OCI-LY3 (cell line): ENCODE measurements around the gene PRDM7.

Experiments
- H2AFZ ChIP-seq: fragments of 200-600, 300-600 bp; shearing (Covaris generic); 2 replicates; pipeline ENCODE4 v1.6.0; 2014; ENCODE audit warnings: antibody characterized with exemption, low read depth, low read length
- H3K27ac ChIP-seq: fragments of 200-600, 300-600 bp; sonication (generic); 2 replicates; pipeline ENCODE4 v1.5.1; 2014; ENCODE audit warnings: mild to moderate bottlenecking, low read length, moderate library complexity, mixed read lengths
- H3K27me3 ChIP-seq: fragments of 200-600, 300-600 bp; sonication (generic); 2 replicates; pipeline ENCODE4 v1.6.1; 2014; ENCODE audit warnings: low read depth, low read length, mixed read lengths
- H3K36me3 ChIP-seq: fragments of 200-600, 300-600 bp; sonication (generic); replicated peaks from 2 replicates; pipeline ENCODE3; 2014; ENCODE audit warnings: low read depth, low read length, mixed read lengths
- H3K4me1 ChIP-seq: fragments of 300-600, 200-600 bp; sonication (generic); 2 replicates; pipeline ENCODE4 v1.6.1; 2014; ENCODE audit warnings: low read length, mixed read lengths
- H3K4me2 ChIP-seq: fragments of 200-600, 300-600 bp; sonication (generic); 2 replicates; pipeline ENCODE4 v1.6.1; 2014; ENCODE audit warnings: low read length, mixed read lengths
- H3K4me3 ChIP-seq: fragments of 300-600, 200-600 bp; sonication (generic); 2 replicates; pipeline ENCODE4 v1.5.1; 2014; ENCODE audit warnings: antibody characterized with exemption, mild to moderate bottlenecking, low read length, moderate library complexity
- H3K79me2 ChIP-seq: fragments of 300-600, 200-600 bp; shearing (Covaris generic); 2 replicates; pipeline ENCODE4 v1.6.1; 2014; ENCODE audit warnings: mild to moderate bottlenecking, low read length, mixed read lengths
- H3K9ac ChIP-seq: fragments of 300-600, 200-600 bp; shearing (Covaris generic); 2 replicates; pipeline ENCODE4 v1.6.0; 2014; ENCODE audit warnings: mild to moderate bottlenecking, low read length, moderate library complexity
- H3K9me3 ChIP-seq: fragments of 200-600, 300-600 bp; shearing (Covaris generic); 2 replicates; pipeline ENCODE4 v1.6.1; 2014; ENCODE audit warnings: low read length, mixed read lengths; ENCODE audit not compliant: insufficient read depth
- H4K20me1 ChIP-seq: fragments of 200-600, 300-600 bp; sonication (generic); 2 replicates; pipeline ENCODE4 v1.6.1; 2016; ENCODE audit warnings: low read length, mixed read lengths; ENCODE audit not compliant: insufficient read depth
- EZH2phosphoT487 ChIP-seq: fragments of 200-600 bp; shearing (Covaris generic); IDR thresholded peaks from 2 replicates; pipeline ENCODE4 v1.6.1; 2018; ENCODE audit warnings: antibody characterized with exemption, mixed run types, low read depth
- TF ChIP-seq, protein P1 (sequence below): fragments of 200-600, 300-600 bp; sonication (generic); IDR thresholded peaks from 2 replicates; pipeline ENCODE4 v1.5.1; 2014; ENCODE audit warnings: antibody characterized with exemption, low read length, low read depth

PRDM7 gene

GRCh38 chr16:90035902-90036301, 41.2 kb downstream of the PRDM7 start:
- Histone ChIP-seq H3K36me3 (no peaks in the 10 kb centered on the region), H3K4me2 (no peak overlapping the region), H3K4me1 (no peaks in the 10 kb centered on the region), H2AFZ (no peak overlapping the region), H3K9ac (no peak overlapping the region), H4K20me1 (0 out of 2 replicates have a peak, but pooled peaks cover 6% of the 10 kb centered on the region), H3K9me3 (no peaks in the 10 kb centered on the region), H3K27ac (no peak overlapping the region), H3K4me3 (no peak overlapping the region), H3K27me3 (no peaks in the 10 kb centered on the region), H3K79me2 (no peaks in the 10 kb centered on the region)
- TF ChIP-seq, protein P1, sequence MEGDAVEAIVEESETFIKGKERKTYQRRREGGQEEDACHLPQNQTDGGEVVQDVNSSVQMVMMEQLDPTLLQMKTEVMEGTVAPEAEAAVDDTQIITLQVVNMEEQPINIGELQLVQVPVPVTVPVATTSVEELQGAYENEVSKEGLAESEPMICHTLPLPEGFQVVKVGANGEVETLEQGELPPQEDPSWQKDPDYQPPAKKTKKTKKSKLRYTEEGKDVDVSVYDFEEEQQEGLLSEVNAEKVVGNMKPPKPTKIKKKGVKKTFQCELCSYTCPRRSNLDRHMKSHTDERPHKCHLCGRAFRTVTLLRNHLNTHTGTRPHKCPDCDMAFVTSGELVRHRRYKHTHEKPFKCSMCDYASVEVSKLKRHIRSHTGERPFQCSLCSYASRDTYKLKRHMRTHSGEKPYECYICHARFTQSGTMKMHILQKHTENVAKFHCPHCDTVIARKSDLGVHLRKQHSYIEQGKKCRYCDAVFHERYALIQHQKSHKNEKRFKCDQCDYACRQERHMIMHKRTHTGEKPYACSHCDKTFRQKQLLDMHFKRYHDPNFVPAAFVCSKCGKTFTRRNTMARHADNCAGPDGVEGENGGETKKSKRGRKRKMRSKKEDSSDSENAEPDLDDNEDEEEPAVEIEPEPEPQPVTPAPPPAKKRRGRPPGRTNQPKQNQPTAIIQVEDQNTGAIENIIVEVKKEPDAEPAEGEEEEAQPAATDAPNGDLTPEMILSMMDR, result no peak
- no peak for TF ChIP-seq EZH2phosphoT487

DNA sequence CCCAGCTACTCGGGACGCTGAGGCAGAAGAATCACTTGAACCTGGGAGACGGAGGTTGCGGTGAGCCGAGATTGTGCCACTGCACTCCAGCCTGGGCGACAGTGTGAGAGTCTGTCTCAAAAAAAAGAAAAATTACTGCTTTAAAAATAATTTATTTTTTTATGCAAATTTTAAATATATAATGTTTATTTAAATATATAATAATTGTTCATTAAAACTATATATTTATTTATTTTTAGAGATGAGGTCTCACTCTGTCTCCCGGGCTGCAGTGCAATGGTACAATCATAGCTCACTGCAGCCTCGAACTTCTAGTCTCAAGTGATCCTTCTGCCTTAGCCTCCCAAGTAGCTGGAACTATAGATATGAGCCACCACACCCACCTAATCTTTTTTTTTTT, 42.6 kb downstream of the PRDM7 start:
- Histone ChIP-seq H3K4me2 (no peak overlapping the region), H3K9ac (no peak overlapping the region), H3K36me3 (no peaks in the 10 kb centered on the region), H3K9me3 (no peaks in the 10 kb centered on the region), H3K4me1 (no peaks in the 10 kb centered on the region), H3K4me3 (no peak overlapping the region), H3K79me2 (no peaks in the 10 kb centered on the region), H3K27ac (no peak overlapping the region), H3K27me3 (no peaks in the 10 kb centered on the region), H4K20me1 (0 out of 2 replicates have a peak, but pooled peaks cover 6% of the 10 kb centered on the region), H2AFZ (no peak overlapping the region)
- no peak for TF ChIP-seq EZH2phosphoT487
- TF ChIP-seq, protein P1, result no peak

GRCh38 chr16:90033387-90033786, 43.7 kb downstream of the PRDM7 start:
- Histone ChIP-seq H3K4me3 (no peak overlapping the region), H3K4me2 (no peak overlapping the region), H3K79me2 (no peaks in the 10 kb centered on the region), H3K9me3 (no peaks in the 10 kb centered on the region), H2AFZ (no peak overlapping the region), H4K20me1 (0 out of 2 replicates have a peak, but pooled peaks cover 6% of the 10 kb centered on the region), H3K36me3 (no peaks in the 10 kb centered on the region), H3K4me1 (no peaks in the 10 kb centered on the region), H3K9ac (no peak overlapping the region), H3K27ac (no peak overlapping the region), H3K27me3 (no peaks in the 10 kb centered on the region)
- no peak for TF ChIP-seq EZH2phosphoT487
- TF ChIP-seq, protein P1, result no peak

- no peaks in the 10 kb centered on the region for H3K4me1 ChIP-seq
- H3K36me3 ChIP-seq, result no peaks in the 10 kb centered on the region
- H3K27ac ChIP-seq, result no peak overlapping the region
- TF ChIP-seq, protein P1, result no peak
- TF ChIP-seq EZH2phosphoT487, result no peak
- no peak overlapping the region for H3K4me3 ChIP-seq
- H3K9me3 ChIP-seq, result no peaks in the 10 kb centered on the region
- H3K4me2 ChIP-seq, result no peak overlapping the region
- 0 out of 2 replicates have a peak, but pooled peaks cover 6% of the 10 kb centered on the region for H4K20me1 ChIP-seq
- H3K27me3 ChIP-seq, result no peaks in the 10 kb centered on the region
- H3K79me2 ChIP-seq, result no peaks in the 10 kb centered on the region
- no peak overlapping the region for H2AFZ ChIP-seq
- H3K9ac ChIP-seq, result no peak overlapping the region
These were observed 44.3 kb downstream of the PRDM7 start for GRCh38 chr16:90032674-90033331.
